SK-N-SH (cell line): Measurements from ENCODE around the gene XXYLT1.

Experiments used
- GABPA ChIP-seq: IDR thresholded peaks from 2 replicates; pipeline ENCODE4 v1.4.0; 2012; ENCODE audit warnings: low read depth, mild to moderate bottlenecking
- POLR2AphosphoS5 ChIP-seq: IDR thresholded peaks from 2 replicates; pipeline ENCODE4 v1.6.1; 2012; ENCODE audit warnings: low read depth, low read length
- RCOR1 ChIP-seq: fragments of 150-350 bp; IDR thresholded peaks from 2 replicates; pipeline ENCODE4 v1.6.1; 2017; ENCODE audit warnings: antibody characterized with exemption, low read length
- YY1 ChIP-seq: IDR thresholded peaks from 2 replicates; pipeline ENCODE4 v1.4.0; 2012; ENCODE audit warnings: low read depth, mild to moderate bottlenecking
- TF ChIP-seq, protein P1 (sequence below): fragments of 200-600 bp; sonication (generic); IDR thresholded peaks from 2 replicates; pipeline ENCODE4 v1.6.1; 2017; ENCODE audit warnings: antibody characterized with exemption, mild to moderate bottlenecking, moderate library complexity

DNA sequence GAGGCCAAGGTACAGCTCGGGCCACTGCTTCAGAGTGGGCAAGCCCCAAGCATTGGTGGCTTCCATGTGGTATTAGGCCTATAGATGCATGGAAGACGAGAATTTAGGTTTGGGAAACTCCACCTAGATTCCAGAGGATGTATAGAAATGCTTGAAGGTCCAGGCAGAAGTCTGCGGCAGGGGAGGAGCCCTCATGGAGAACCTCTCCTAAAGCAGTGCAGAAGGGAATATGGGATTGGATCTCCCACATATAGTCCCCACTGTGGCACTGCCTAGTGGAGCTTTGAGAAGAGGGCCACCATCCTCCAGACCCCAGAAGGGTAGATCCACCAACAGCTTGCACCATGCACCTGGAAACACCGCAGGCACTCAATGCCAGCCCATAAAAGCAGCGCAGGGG, 48.1 kb upstream of the XXYLT1 start:
- no peak for TF ChIP-seq POLR2AphosphoS5
- no peak for TF ChIP-seq GABPA
- TF ChIP-seq, protein P1, sequence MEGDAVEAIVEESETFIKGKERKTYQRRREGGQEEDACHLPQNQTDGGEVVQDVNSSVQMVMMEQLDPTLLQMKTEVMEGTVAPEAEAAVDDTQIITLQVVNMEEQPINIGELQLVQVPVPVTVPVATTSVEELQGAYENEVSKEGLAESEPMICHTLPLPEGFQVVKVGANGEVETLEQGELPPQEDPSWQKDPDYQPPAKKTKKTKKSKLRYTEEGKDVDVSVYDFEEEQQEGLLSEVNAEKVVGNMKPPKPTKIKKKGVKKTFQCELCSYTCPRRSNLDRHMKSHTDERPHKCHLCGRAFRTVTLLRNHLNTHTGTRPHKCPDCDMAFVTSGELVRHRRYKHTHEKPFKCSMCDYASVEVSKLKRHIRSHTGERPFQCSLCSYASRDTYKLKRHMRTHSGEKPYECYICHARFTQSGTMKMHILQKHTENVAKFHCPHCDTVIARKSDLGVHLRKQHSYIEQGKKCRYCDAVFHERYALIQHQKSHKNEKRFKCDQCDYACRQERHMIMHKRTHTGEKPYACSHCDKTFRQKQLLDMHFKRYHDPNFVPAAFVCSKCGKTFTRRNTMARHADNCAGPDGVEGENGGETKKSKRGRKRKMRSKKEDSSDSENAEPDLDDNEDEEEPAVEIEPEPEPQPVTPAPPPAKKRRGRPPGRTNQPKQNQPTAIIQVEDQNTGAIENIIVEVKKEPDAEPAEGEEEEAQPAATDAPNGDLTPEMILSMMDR: no peak
- no peak for TF ChIP-seq RCOR1
- TF ChIP-seq YY1: no peak
